Testis (tissue), 3 donors: ENCODE data around the gene GPR27. TPM values are rescaled to one million over a fixed set of nuclear protein-coding genes. Genes with fewer than 3 reads are reported as not detected.

ENCODE experiments used
- DNase-seq: peaks from one replicate; pipeline ENCODE4 v3.0.0-alpha.2; 2019
- H3K27ac ChIP-seq, 2 donors: fragments of 200-600 bp; sonication (generic); one replicate each; pipeline ENCODE4 v1.5.1; 2019
- H3K27me3 ChIP-seq: fragments of 200-600 bp; sonication (generic); one replicate; pipeline ENCODE4 v1.5.1; 2019
- H3K36me3 ChIP-seq: fragments of 200-600 bp; sonication (generic); one replicate; pipeline ENCODE4 v1.5.1; 2017; ENCODE audit warnings: low read depth; ENCODE audit errors: missing control alignments
- H3K4me1 ChIP-seq: fragments of 200-600 bp; sonication (generic); one replicate; pipeline ENCODE4 v1.5.1; 2019
- H3K4me3 ChIP-seq, 2 donors: fragments of 200-600 bp; sonication (generic); one replicate each; pipeline ENCODE4 v1.5.1; 2017 to 2019
- H3K9me3 ChIP-seq: fragments of 200-600 bp; sonication (generic); one replicate; pipeline ENCODE4 v1.5.1; 2017
- CTCF ChIP-seq, 3 experiments: fragments of 450-650 bp in 2 of 3; fragments of 200-600 bp in 1 of 3; sonication (generic) in 1 of 3; IDR thresholded peaks; one replicate each; pipeline ENCODE4 v1.5.1; 2016 to 2019; ENCODE audit warnings: antibody characterized with exemption in 3 of 3, mild to moderate bottlenecking in 2 of 3, moderate library complexity in 1 of 3
- POLR2A ChIP-seq: fragments of 450-650 bp; IDR thresholded peaks from one replicate; pipeline ENCODE4 v1.6.1; 2017; ENCODE audit warnings: antibody characterized with exemption, mild to moderate bottlenecking, moderate library complexity
- WGBS, 2 donors: methylation state at CpG; one replicate each; pipeline ENCODE4 v1.1.5; 2018; 5-methylcytosine and 5-hydroxymethylcytosine counted together
- intact Hi-C: fragments of 100-400 bp; cut with DNase I; formaldehyde crosslinking; loops from one replicate; pipeline ENCODE4 v1.15.1; 2023; ENCODE audit warnings: low total_unique reads
- polyA plus RNA-seq: library from polyadenylated mRNA; stranded (reverse); fragments of 350-450 nt; fragmentation: Illumina TruSeq; extraction: RNeasy Lipid Tissue Mini Kit (QIAGEN cat#74804); gene quantifications from one replicate; pipeline ENCODE4 v1.2.3, GENCODE V29; 2014; ENCODE audit warnings: low read depth, low replicate concordance; ENCODE audit not compliant: insufficient read depth
- total RNA-seq, 2 donors: library from RNA; depleted of rRNA; stranded (reverse); fragments of >200 nt; gene quantifications; one replicate each; pipeline ENCODE4 v1.2.3, GENCODE V29; 2016

The GPR27 gene
- total and polyA plus RNA-seq, 3 donors from 2014 or later, result 11.3 to 30.4 (median 28.1) TPM

DNA sequence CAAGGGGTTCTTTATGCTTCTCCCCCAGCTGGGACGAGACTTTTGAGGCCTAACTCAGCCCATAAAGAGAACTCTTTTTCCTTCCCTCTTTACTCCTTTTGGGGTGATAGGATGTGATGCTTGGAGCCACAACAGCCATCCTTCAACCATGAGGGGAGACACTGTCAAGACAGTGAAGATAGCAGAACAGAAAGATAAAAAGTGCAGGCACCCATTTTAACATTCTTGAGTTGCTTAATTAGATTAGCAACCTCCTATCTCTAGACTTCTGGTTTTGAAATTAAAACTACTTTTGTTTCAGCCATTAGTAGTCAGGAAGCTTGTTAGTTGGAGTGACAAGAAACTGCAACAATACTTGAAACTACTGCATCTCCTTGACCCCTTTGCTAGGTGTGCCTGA is 6.5 kb downstream of the GPR27 start:
- Histone ChIP-seq H3K9me3 (no peaks in the 10 kb centered on the region), H3K4me1 (peaks cover under 1% of the 10 kb centered on the region), H3K4me3 (no peak overlapping the region), H3K27me3 (no peaks in the 10 kb centered on the region), H3K27ac (no peak overlapping the region), H3K36me3 (no peaks in the 10 kb centered on the region)
- intact Hi-C loops, result no loop called here
- WGBS, 2 donors, result 100% methylated on average over 1 of the region's 1 CpG
- TF ChIP-seq CTCF (IDR thresholded peaks at IDR 0.05) (no peak), POLR2A (no peak)
- DNase-seq, result no peak

DNA sequence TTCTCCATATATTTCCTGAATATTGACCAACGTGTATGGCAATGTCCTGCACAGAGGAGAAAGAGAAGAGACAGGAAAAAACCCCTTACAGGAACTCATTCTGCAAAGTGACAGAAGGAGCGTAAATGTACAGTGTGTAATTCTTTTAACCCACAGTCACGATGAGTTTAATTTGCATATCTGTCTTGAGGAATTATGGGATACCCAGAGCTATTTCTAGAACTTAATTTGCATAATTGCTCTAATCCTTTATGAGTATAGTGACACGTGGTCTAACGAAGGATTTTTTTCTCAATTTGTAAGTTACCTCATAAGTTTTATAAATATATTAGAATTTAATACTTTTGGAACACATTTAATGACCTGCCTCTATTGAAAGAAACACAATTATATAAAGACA is 9.8 kb downstream of the GPR27 start:
- H3K4me3 ChIP-seq, result no peak overlapping the region
- no peak for DNase-seq
- intact Hi-C loops, result no loop called here

DNA sequence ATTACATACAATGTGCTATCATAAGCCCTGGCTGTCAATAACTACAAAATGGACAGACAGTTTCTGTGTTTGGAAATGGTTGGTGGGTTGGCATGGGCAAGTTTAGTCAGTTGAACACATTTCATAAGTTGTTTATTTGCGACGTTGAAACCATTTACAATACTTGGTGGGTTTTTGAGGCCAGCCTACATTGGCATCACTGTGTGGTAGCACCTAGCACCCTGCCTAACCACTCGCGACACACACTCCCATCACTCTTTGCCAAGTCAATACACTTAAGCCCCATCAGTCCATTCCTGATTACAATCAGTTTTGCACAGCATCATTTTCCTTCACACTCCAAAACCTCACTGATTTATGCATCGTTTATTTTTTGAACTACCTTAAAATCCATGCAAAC is 17.5 kb downstream of the GPR27 start:
- TF ChIP-seq CTCF (IDR thresholded peaks at IDR 0.05) (no peak), POLR2A (no peak)
- Histone ChIP-seq H3K4me3 (no peak overlapping the region), H3K27ac (no peak overlapping the region), H3K9me3 (no peaks in the 10 kb centered on the region), H3K36me3 (no peaks in the 10 kb centered on the region), H3K4me1 (no peaks in the 10 kb centered on the region), H3K27me3 (no peaks in the 10 kb centered on the region)
- intact Hi-C loops, result no loop called here
- DNase-seq, result no peak
- WGBS, 2 donors, result 75 to 77% methylated on average over 5 of the region's 5 CpGs

More for the DNA sequence above, 9.8 kb downstream of the GPR27 start:
- TF ChIP-seq CTCF (IDR thresholded peaks at IDR 0.05) (no peak), POLR2A (no peak)
- Histone ChIP-seq H3K9me3 (no peaks in the 10 kb centered on the region), H3K27ac (no peak overlapping the region), H3K36me3 (no peaks in the 10 kb centered on the region), H3K4me1 (no peaks in the 10 kb centered on the region), H3K27me3 (no peaks in the 10 kb centered on the region)
- 83% methylated on average over 5 of the region's 5 CpGs for WGBS, 2 donors

- no peak for DNase-seq
- Histone ChIP-seq H3K4me1 (no peaks in the 10 kb centered on the region), H3K27me3 (no peaks in the 10 kb centered on the region), H3K36me3 (no peaks in the 10 kb centered on the region), H3K27ac (no peak overlapping the region), H3K4me3 (no peak overlapping the region), H3K9me3 (no peaks in the 10 kb centered on the region)
- intact Hi-C loops, result no loop called here
- 74 to 76% methylated on average over 1 of the region's 1 CpG for WGBS, 2 donors
- TF ChIP-seq CTCF (IDR thresholded peaks at IDR 0.05) (no peak), POLR2A (no peak)
These were observed 18.2 kb downstream of the GPR27 start for GRCh38 chr3:71771884-71772283.

- TF ChIP-seq POLR2A (no peak), CTCF (IDR thresholded peaks at IDR 0.05) (no peak)
- Histone ChIP-seq H3K36me3 (no peaks in the 10 kb centered on the region), H3K27me3 (no peaks in the 10 kb centered on the region), H3K27ac (no peak overlapping the region), H3K4me3 (no peak overlapping the region), H3K9me3 (no peaks in the 10 kb centered on the region), H3K4me1 (no peaks in the 10 kb centered on the region)
- intact Hi-C loops, result no loop called here
- DNase-seq, result no peak
- 69 to 76% methylated on average over 6 of the region's 6 CpGs for WGBS, 2 donors
These were observed 22.9 kb downstream of the GPR27 start for GRCh38 chr3:71776538-71776937.
